Smooth muscle cell (in vitro differentiated cells): Measurements from ENCODE around the gene ZNF215. TPM values are rescaled to one million over a fixed set of nuclear protein-coding genes. Genes with fewer than 3 reads are reported as not detected.
"Not testable (repeated sequence)": the region's sequence is repeated elsewhere in the genome, so short reads cannot be mapped to it uniquely, and the experiment has no call there.

Source experiments
- DNase-seq: peaks from one replicate; lab custom pipeline; 2025; ENCODE audit not compliant: unreplicated experiment; lab: John Stamatoyannopoulos, UW
- H2AFZ ChIP-seq: fragments of 200-600 bp; sonication (generic); 2 replicates; pipeline ENCODE4 v1.6.0; 2016; ENCODE audit warnings: antibody characterized with exemption, low read depth, mild to moderate bottlenecking
- H3F3A ChIP-seq: fragments of 200-600 bp; sonication (generic); 2 replicates; pipeline ENCODE4 v1.6.0; 2017; ENCODE audit warnings: antibody characterized with exemption, low read depth
- H3K27ac ChIP-seq: fragments of 200-600 bp; sonication (generic); 2 replicates; pipeline ENCODE4 v1.5.1; 2016; ENCODE audit warnings: low read depth, mild to moderate bottlenecking
- H3K27me3 ChIP-seq: fragments of 200-600 bp; sonication (generic); 2 replicates; pipeline ENCODE4 v1.6.1; 2016; ENCODE audit warnings: low read depth, mild to moderate bottlenecking
- H3K36me3 ChIP-seq: fragments of 200-600 bp; sonication (generic); 2 replicates; pipeline ENCODE4 v1.5.1; 2016; ENCODE audit warnings: low read depth
- H3K4me1 ChIP-seq: fragments of 200-600 bp; sonication (generic); 2 replicates; pipeline ENCODE4 v1.5.1; 2016; ENCODE audit warnings: low read depth
- H3K4me2 ChIP-seq: fragments of 200-600 bp; sonication (generic); 2 replicates; pipeline ENCODE4 v1.6.0; 2016; ENCODE audit warnings: mild to moderate bottlenecking
- H3K4me3 ChIP-seq: fragments of 200-600 bp; sonication (generic); 2 replicates; pipeline ENCODE4 v1.5.1; 2016; ENCODE audit warnings: mild to moderate bottlenecking
- H3K79me2 ChIP-seq: fragments of 200-600 bp; sonication (generic); 2 replicates; pipeline ENCODE4 v1.6.0; 2016; ENCODE audit warnings: low read depth, mild to moderate bottlenecking
- H3K9ac ChIP-seq: fragments of 200-600 bp; sonication (generic); 2 replicates; pipeline ENCODE4 v1.6.0; 2016; ENCODE audit warnings: low read depth
- H3K9me3 ChIP-seq: fragments of 200-600 bp; sonication (generic); replicated peaks from 2 replicates; pipeline ENCODE4 v1.5.1; 2016; ENCODE audit warnings: low read depth
- H4K20me1 ChIP-seq: fragments of 200-600 bp; sonication (generic); 2 replicates; pipeline ENCODE4 v1.6.0; 2016; ENCODE audit warnings: low read depth
- WGBS: methylation state at CpG from one replicate; pipeline ENCODE4 v1.1.7; 2016; ENCODE audit warnings: low lambda C conversion rate; 5-methylcytosine and 5-hydroxymethylcytosine counted together
- polyA plus RNA-seq: library from polyadenylated mRNA; unstranded; fragments of >200 nt; fragmentation: Nextera tagmentation; extraction: Ambion mirVana; gene quantifications from 2 replicates; pipeline ENCODE4 v1.2.1, GENCODE V29; 2016
- total RNA-seq: library from RNA; depleted of rRNA; stranded (reverse); fragments of >200 nt; gene quantifications from 2 replicates; pipeline ENCODE4 v1.2.3, GENCODE V29; 2014
- TF ChIP-seq, protein P1 (sequence below): fragments of 200-600 bp; sonication (generic); IDR thresholded peaks from 2 replicates; pipeline ENCODE4 v1.5.1; 2017; ENCODE audit warnings: borderline replicate concordance, mild to moderate bottlenecking, antibody characterized with exemption; ENCODE audit not compliant: insufficient read depth, poor library complexity, severe bottlenecking

Gene ZNF215
- total and polyA plus RNA-seq, 2 experiments from 2014 or later: 2.8 to 9.1 TPM

DNA sequence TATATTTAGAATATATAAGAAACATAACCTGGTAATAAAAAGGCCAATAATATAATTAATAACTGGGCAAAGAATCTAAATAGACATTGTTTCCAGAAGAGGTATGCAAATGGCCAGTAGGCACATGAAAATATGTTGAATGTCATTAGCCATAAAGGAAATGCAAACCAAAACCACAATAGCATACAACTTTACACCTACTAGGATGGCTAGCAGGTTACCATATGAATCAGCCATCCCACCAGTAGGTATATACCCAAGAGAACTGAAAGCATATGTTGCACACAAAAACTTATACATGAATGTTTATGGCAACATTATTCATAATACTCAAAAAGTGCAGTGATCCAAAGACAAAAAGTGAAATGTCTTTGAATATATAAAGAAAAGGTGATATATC is 31.2 kb upstream of the ZNF215 start:
- Histone ChIP-seq H3K9ac (no peak overlapping the region), H3F3A (no peaks in the 10 kb centered on the region), H2AFZ (no peak overlapping the region), H3K4me1 (no peaks in the 10 kb centered on the region), H3K4me2 (no peak overlapping the region), H3K27me3 (no peaks in the 10 kb centered on the region), H3K4me3 (no peak overlapping the region), H4K20me1 (no peaks in the 10 kb centered on the region), H3K79me2 (no peaks in the 10 kb centered on the region), H3K27ac (no peak overlapping the region), H3K9me3 (no peaks in the 10 kb centered on the region), H3K36me3 (no peaks in the 10 kb centered on the region)
- TF ChIP-seq, protein P1, sequence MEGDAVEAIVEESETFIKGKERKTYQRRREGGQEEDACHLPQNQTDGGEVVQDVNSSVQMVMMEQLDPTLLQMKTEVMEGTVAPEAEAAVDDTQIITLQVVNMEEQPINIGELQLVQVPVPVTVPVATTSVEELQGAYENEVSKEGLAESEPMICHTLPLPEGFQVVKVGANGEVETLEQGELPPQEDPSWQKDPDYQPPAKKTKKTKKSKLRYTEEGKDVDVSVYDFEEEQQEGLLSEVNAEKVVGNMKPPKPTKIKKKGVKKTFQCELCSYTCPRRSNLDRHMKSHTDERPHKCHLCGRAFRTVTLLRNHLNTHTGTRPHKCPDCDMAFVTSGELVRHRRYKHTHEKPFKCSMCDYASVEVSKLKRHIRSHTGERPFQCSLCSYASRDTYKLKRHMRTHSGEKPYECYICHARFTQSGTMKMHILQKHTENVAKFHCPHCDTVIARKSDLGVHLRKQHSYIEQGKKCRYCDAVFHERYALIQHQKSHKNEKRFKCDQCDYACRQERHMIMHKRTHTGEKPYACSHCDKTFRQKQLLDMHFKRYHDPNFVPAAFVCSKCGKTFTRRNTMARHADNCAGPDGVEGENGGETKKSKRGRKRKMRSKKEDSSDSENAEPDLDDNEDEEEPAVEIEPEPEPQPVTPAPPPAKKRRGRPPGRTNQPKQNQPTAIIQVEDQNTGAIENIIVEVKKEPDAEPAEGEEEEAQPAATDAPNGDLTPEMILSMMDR: no peak
- DNase-seq: no peak

DNA sequence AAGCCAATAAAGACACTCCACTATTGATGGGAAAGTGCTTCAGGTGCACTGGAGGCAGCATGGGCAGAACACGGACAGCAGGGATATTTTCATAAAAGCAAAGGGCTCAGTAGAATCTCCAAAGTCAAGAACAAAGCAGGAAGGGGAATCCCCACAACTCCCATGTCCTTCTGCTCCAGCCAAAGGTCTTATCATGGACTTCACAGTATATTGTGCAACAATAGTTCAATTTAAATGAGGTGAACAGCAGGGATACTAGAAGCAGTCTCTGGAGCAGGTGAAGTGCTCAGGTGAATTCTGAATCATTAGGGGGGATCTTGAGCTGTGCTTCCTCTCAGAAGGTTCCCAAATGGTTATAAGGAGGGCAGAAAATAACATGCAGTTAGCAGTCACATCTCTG is 27.3 kb upstream of the ZNF215 start:
- TF ChIP-seq, protein P1: no peak
- no peak for DNase-seq
- WGBS: 86% methylated on average over 1 of the region's 1 CpG
- no peak overlapping the region for H3K9ac ChIP-seq
- no peaks in the 10 kb centered on the region for H3K4me1 ChIP-seq
- no peaks in the 10 kb centered on the region for H3K36me3 ChIP-seq
- no peaks in the 10 kb centered on the region for H3K79me2 ChIP-seq
- H3K4me2 ChIP-seq: no peak overlapping the region
- no peaks in the 10 kb centered on the region for H3K27me3 ChIP-seq
- no peak overlapping the region for H3K4me3 ChIP-seq
- no peaks in the 10 kb centered on the region for H3K9me3 ChIP-seq
- H4K20me1 ChIP-seq: no peaks in the 10 kb centered on the region
- H3F3A ChIP-seq: no peaks in the 10 kb centered on the region
- no peak overlapping the region for H2AFZ ChIP-seq
- no peak overlapping the region for H3K27ac ChIP-seq

DNA sequence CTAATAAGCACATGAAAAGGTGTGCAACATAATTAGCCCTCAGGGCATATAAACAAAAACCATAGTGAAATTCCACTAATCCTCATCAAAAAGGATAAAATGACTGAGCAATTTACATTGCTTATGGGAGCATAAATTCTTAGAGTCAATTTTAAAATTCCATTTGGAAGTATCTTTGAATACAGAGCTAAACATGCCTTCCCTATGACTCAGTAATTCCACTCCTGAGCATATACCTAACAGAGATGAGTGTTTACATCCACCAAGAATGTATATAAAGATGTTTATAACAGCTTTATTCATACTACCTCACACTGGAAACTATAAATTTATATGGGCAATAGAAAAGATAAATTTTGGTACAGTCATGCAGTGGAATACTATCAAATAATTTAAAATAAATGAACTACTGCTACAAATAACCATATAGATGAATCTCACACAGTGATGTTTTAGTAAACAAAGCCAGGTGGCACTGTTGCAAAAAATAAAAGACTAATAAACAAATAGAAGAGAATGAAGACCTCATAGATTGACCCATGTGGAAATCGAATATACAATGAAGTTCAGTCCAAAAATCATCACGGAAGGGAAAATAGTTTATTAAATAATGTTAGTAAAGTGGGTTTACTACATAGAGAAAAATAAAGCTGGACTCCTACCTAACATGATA is 25.8 kb upstream of the ZNF215 start:
- Histone ChIP-seq H3K4me2 (no peak overlapping the region), H3K4me3 (no peak overlapping the region), H3K9me3 (no peaks in the 10 kb centered on the region), H3K79me2 (no peaks in the 10 kb centered on the region), H3K4me1 (no peaks in the 10 kb centered on the region), H3F3A (no peaks in the 10 kb centered on the region), H3K9ac (no peak overlapping the region), H2AFZ (no peak overlapping the region), H3K27ac (no peak overlapping the region), H3K27me3 (no peaks in the 10 kb centered on the region), H3K36me3 (no peaks in the 10 kb centered on the region), H4K20me1 (no peaks in the 10 kb centered on the region)
- no peak for DNase-seq
- WGBS: 85% methylated on average over 2 of the region's 2 CpGs
- TF ChIP-seq, protein P1: no peak

DNA sequence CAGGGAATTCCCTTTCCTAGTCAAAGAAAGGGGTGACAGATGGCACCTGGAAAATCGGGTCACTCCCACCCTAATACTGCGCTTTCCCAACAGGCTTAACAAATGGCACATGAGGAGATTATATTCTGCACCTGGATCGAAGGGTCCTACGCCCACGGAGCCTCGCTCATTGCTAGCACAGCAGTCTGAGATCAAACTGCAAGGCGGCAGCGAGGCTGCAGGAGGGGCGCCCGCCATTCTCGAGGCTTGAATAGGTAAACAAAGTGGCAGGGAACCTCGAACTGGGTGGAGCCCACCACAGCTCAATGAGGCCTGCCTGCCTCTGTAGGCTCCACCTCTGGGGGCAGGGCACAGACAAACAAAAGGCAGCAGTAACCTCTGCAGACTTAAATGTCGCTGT is 21.4 kb upstream of the ZNF215 start:
- not testable (repeated sequence) for H3K27ac ChIP-seq, H2AFZ ChIP-seq, H3F3A ChIP-seq, H3K4me2 ChIP-seq, H3K79me2 ChIP-seq, H3K4me3 ChIP-seq, H3K36me3 ChIP-seq, H3K4me1 ChIP-seq, H3K9me3 ChIP-seq, H3K9ac ChIP-seq, DNase-seq, H4K20me1 ChIP-seq, H3K27me3 ChIP-seq
- 83% methylated on average over 13 of the region's 13 CpGs for WGBS
